Cerebellar nuclear complex (tissue), 1 donor: ENCODE measurements around the gene ISYNA1.
"Not testable (repeated sequence)": the region's sequence is repeated elsewhere in the genome, so short reads cannot be mapped to it uniquely, and the experiment has no call there.

Source experiments
- DNase-seq, 2 experiments: peaks; one replicate each; lab custom pipeline; 2025; lab: John Stamatoyannopoulos, UW

Gene ISYNA1

DNA sequence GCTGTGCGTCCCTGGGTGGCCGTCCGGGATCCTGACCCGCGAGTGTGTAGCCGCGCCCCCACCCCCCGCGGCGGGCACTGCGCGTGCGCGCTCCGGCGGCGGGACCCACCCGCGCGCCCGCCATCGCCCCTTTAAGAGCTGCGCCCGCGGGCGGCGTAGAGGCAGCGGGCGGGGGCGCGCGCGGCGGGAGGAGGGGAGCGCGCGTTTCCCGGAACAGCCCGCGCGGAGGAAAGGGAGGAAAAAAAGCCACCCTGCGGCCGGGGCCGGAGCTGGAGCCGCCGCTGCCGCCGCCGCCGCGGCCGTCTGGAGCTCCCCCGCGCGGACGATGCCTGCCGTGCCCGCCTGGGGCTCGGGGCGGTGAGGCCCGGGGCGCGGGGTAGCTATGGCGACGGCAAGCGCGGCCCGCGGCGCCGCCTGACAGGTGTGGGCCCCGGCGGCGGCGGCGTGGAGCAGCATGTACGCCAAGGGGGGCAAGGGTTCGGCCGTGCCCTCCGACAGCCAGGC is 18.7 kb downstream of the ISYNA1 start, which contains the start of gene SSBP4:
TSS of gene SSBP4 (plus strand) at position 204 of the 504 bp plus-strand sequence. CDS start at position 455, 251 bp downstream.
- no peak for DNase-seq

DNA sequence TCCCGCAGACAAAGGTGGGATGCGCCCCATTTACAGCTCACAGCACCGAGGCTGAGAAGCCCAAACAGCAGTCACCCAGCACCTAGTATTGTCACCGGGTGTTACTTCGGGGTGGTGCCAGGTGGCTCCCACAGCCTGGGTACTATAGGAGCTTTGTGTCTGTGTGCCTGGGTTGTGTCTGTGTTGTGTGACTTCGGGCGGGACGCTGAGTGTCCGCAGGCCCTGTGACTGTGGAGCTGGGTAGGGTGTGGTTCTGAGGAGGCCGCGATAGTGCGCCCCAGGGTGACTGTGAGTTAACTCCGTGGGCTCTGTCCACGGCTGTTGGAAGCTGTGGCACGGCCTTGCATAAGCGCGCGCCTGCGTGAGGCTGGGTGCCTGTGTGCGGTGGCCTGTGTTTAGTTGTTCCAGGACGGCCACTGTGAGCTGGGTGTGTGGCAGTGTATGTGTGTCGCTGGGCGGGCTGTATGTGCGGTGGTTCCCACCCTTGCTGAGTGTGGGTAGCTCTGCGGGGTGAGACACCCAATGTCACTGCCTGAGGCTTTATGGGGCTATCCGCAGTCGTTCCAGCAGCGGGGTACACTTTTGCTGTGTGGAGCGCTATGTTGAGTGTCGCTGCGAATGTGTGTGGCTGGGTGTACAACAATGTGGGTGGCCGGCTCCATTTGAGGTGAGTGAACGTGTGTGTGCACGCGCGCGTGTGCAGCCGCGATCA is 19.3 kb downstream of the ISYNA1 start:
- DNase-seq, result no peak

- no peak for DNase-seq
Observed at GRCh38 chr19:18418029-18418482, 19.9 kb downstream of the ISYNA1 start.

DNA sequence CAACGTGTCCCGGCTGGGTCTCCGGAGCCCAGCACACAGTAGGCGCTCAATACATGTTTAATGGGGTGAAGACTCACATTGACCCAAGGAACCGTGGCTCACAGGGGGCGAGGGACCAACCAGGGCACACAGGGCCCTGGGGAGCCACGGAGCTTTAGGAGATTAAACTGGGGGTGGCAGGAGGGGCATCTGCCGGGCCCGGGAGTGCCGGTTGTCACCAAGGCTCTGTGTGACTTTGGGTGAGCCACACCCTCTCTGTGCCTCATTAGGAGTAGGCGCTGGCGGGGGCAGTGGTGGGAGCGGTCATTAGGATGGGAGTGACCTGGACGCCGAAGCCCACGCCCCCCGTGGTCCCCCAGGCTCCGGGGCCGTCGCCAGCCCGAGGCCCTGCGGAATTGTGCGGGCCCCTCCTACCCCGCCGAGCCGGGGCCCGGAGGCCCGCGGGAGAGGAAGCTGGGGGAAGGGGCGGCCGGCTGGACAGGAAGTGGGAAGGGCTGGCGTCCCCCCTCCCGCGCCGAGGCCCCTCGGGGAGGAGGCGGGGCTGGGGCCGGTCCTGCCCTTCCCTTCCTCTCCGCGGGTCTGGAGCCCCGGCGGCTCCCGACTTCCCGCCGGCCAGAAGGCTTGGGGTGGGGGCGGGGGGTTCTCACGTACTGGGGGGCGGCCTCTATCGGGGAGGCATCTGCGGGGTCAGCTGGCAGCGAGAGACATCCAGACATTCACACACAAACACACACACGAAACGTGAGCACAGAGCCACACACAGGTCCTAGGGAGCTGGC is 20.5 kb downstream of the ISYNA1 start:
- DNase-seq, result no peak

DNA sequence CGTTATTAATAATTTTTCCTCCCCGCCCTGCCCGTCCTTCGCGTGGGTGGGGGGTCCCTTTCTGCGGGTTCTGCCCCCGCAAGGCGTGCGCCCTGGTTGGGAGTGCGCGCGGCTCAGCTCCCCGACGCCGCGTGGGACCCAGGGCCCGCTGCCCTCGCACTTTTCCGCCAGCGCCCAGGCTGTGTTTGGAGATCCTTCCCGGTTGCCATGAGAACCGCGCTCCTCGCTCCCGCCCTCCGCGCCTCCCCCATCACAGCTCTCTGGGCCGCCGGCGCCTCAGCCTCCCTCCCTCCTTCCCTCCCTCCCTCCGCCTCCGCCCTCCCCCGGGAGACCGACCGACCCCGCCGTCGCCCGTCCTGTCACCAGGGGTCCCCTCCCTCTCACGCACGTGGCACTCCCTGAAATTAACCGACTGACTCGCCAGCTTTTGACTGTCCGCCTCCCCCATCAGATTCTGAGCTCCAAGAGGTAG is 21.1 kb downstream of the ISYNA1 start:
- no peak for DNase-seq

- DNase-seq, result no peak
Observed at GRCh38 chr19:18415178-18415867, 22.6 kb downstream of the ISYNA1 start.

GRCh38 chr19:18414504-18415177 is 23.3 kb downstream of the ISYNA1 start:
- no peak for DNase-seq

DNA sequence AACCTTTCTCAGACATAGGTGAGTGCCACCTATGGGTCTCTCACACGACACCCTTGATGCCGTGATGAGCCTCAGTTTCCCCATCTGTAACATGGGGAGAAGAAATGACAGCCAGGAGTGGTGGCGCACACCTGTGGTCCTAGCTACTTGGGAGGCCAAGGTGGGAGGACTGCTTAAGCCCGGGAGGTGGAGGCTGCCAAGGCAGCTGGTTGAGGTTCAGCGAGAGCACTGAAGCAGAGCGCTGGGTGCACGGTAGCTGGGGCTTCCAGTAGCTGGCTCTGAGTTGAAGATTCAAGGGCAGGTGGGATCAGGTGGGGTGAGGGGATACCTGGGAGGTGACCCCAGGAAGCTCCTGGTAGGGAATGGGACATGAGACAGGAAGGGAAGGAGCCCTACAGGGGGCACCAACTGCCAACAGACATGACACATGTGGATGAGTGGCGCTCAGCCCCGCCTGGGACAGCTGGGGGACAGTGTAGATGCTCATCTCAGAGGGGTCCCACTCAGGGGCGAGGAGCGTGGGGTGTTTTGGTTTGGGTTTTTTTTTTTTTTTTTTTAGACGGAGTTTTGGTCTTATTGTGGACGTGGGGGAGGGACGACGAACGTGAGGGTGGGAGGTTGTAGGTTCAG is 25.2 kb downstream of the ISYNA1 start:
- DNase-seq, result no peak

GRCh38 chr19:18408053-18408476 is 29.9 kb downstream of the ISYNA1 start:
- DNase-seq, result no peak

GRCh38 chr19:18406749-18407148 is 31.2 kb downstream of the ISYNA1 start:
- DNase-seq, result no peak

GRCh38 chr19:18405754-18406153 is 32.2 kb downstream of the ISYNA1 start:
- not testable (repeated sequence) for DNase-seq

GRCh38 chr19:18402455-18403248 is 35.3 kb downstream of the ISYNA1 start:
- DNase-seq, result not testable (repeated sequence)

GRCh38 chr19:18401580-18402112 is 36.3 kb downstream of the ISYNA1 start:
- DNase-seq, result no peak

DNA sequence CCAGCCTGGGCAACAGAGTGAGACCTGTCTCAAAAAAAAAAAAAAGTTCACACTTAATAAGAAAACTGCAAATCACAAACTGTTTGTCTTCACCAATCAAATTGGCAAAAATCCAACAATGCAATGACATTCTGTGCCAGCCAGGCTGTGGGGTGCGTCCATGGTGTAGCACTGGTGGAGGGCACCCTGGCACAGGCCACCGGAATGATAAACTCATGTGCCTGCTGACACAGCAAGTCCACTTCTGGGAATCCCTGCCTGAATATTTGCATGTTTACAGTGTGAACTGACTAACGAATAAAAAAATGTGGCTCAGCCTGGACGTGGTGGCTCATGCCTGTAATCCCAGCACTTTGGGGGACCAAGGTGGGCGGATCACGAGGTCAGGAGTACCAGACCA is 38.9 kb downstream of the ISYNA1 start:
- DNase-seq, result no peak

GRCh38 chr19:18397242-18398202 is 40.4 kb downstream of the ISYNA1 start, which contains the start of gene LRRC25:
Gene LRRC25 (minus strand): TSS chr19:18397622. CDS start chr19:18396963, 659 bp downstream.
- no peak for DNase-seq

- no peak for DNase-seq
Observed at GRCh38 chr19:18396471-18397241, 41.3 kb downstream of the ISYNA1 start.

DNA sequence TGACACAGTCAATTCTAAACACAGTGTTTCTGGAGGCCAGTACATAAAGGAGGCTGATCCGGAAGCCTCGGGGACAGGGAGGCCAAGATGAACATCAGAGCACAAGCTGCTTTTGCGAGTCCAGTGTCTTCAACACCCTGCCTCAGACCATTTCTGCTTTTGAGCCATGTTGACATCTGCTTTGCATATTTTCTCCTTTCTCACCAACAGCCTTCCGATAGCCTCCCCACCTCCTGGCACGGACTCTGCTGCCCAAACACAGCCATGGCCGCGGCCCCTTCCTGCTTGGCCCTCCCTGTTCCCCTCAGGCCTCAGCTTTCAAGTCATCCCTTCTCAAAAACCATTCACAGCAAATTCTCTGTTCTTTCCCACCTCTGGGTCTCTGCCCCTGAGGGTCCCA is 44.1 kb downstream of the ISYNA1 start:
- no peak for DNase-seq

DNA sequence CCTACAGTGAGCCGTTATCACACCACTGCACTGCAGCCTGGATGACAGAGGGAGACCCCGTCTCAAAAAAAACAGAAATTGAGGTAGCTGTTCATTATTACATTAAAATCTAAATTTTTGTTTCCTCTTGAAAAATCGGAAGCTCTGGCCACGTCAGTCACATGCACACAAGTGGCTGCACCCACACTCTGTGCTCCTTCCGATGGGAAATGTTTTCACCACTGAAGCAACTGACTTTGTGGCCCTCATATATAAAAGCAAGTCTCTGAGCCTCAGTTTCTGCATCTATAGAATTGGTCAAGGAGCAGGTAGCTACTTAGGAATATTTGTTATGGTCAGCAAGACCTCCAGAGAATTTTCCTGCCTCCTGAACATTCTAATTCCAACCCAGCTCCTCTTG is 45.0 kb downstream of the ISYNA1 start:
- no peak for DNase-seq
